Left lung (tissue), 10 donors: ENCODE measurements around the gene ZNF71. TPM values are rescaled to one million over a fixed set of nuclear protein-coding genes. Genes with fewer than 3 reads are reported as not detected.

Experiments used
- ATAC-seq: fragments of 200-7000 bp; cut with Tn5 transposase; one replicate; pipeline ENCODE4 v1.9.1; 2020; ENCODE audit warnings: moderate library complexity
- DNase-seq, 4 donors: peaks; one replicate each; pipeline ENCODE4 v3.0.0-alpha.2; 2013 to 2020
- H3K27ac ChIP-seq, 2 donors: fragments of 200-600 bp; sonication (generic) in 1 of 2; one replicate each; pipeline versions ENCODE4 v1.5.0 to v1.8.0; 2020 to 2021
- H3K27me3 ChIP-seq, 2 donors: fragments of 200-600 bp; sonication (generic) in 1 of 2; one replicate each; pipeline versions ENCODE4 v1.5.0 to v1.8.0; 2020 to 2021
- H3K36me3 ChIP-seq, 2 donors: fragments of 200-600 bp; sonication (generic) in 1 of 2; one replicate each; pipeline versions ENCODE4 v1.5.0 to v1.8.0; 2020 to 2021
- H3K4me1 ChIP-seq, 2 donors: fragments of 200-600 bp; one replicate each; pipeline ENCODE4 v1.8.0; 2021
- H3K4me3 ChIP-seq, 2 donors: fragments of 200-600 bp; sonication (generic) in 1 of 2; one replicate each; pipeline versions ENCODE4 v1.5.0 to v1.8.0; 2020 to 2021; ENCODE audit warnings: mild to moderate bottlenecking in 1 of 2
- H3K9me3 ChIP-seq, 2 donors: fragments of 200-600 bp; sonication (generic) in 1 of 2; one replicate each; pipeline versions ENCODE4 v1.5.0 to v1.8.0; 2020 to 2021
- intact Hi-C, 2 donors: fragments of 100-400 bp; cut with DNase I; formaldehyde crosslinking; loops; one replicate each; pipeline versions ENCODE4 v1.11.2 to v1.14.2; 2022
- polyA plus RNA-seq, 6 donors: library from polyadenylated mRNA; unstranded; fragments of 120-200 nt; gene quantifications; one replicate each; pipeline ENCODE4 v1.2.1, GENCODE V29; 2013; ENCODE audit not compliant: insufficient read length in 6 of 6
- total RNA-seq, 2 donors: library from RNA; stranded (reverse); fragmentation: NEBNext Ultra II Directional; extraction: Animal tissue kit (Norgen Biotek cat#: 25700); gene quantifications; one replicate each; pipeline ENCODE4 v1.2.1, GENCODE V29; 2021
- TF ChIP-seq, protein P1 (sequence below), 2 donors: fragments of 200-600 bp; sonication (generic) in 1 of 2; IDR thresholded peaks; one replicate each; pipeline versions ENCODE4 v1.5.0 to v1.8.0; 2021; ENCODE audit warnings: antibody characterized with exemption in 2 of 2
- donor health status: DM: no; HTN: yes; CAD: no.
- donor health status: DM: no; HTN: no; CAD: no.

ZNF71 gene
- total and polyA plus RNA-seq, 8 donors, result 5.6 to 10.7 (median 8.3) TPM

- no peaks in the 10 kb centered on the region for H3K27me3 ChIP-seq
- ATAC-seq (no peak), DNase-seq (no peak)
- H3K9me3 ChIP-seq, result peaks cover 29 to 100% of the 10 kb centered on the region in 2 donors
- intact Hi-C loops, result no loop called here
- H3K4me1 ChIP-seq, result no peaks in the 10 kb centered on the region
- TF ChIP-seq, protein P1, sequence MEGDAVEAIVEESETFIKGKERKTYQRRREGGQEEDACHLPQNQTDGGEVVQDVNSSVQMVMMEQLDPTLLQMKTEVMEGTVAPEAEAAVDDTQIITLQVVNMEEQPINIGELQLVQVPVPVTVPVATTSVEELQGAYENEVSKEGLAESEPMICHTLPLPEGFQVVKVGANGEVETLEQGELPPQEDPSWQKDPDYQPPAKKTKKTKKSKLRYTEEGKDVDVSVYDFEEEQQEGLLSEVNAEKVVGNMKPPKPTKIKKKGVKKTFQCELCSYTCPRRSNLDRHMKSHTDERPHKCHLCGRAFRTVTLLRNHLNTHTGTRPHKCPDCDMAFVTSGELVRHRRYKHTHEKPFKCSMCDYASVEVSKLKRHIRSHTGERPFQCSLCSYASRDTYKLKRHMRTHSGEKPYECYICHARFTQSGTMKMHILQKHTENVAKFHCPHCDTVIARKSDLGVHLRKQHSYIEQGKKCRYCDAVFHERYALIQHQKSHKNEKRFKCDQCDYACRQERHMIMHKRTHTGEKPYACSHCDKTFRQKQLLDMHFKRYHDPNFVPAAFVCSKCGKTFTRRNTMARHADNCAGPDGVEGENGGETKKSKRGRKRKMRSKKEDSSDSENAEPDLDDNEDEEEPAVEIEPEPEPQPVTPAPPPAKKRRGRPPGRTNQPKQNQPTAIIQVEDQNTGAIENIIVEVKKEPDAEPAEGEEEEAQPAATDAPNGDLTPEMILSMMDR (IDR thresholded peaks at IDR 0.05), result no peak
- H3K27ac ChIP-seq, result no peak overlapping the region
- peaks cover 3 to 53% of the 10 kb centered on the region in 2 donors for H3K36me3 ChIP-seq
- no peak overlapping the region for H3K4me3 ChIP-seq
Measured at GRCh38 chr19:56577719-56578602, 17.1 kb upstream of the ZNF71 start.

DNA sequence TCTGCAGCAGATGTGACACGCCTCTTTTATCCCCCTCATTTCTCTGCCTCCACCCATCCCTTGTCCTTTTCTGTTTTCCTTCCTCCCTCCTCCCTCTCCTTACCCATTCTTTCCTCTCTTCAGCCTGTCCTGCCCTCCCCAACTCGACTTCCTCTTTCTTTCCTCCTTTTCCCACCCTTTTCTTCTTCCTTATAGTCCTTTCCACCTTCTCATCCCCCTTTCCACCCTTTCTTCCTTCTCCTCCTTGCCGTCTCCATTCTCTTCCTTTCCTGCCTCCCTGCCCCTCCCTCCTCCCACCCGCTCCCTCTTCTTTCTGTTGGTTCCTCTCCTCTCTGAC is 688 bp upstream of the ZNF71 start:
- Histone ChIP-seq H3K27me3 (no peaks in the 10 kb centered on the region), H3K36me3 (peaks cover 0 to 9% of the 10 kb centered on the region in 2 donors), H3K4me1 (peaks cover 4 to 14% of the 10 kb centered on the region in 2 donors), H3K4me3 (peak overlapping the region in 1 of 2 donors; percentile 86), H3K9me3 (peaks cover 0 to 49% of the 10 kb centered on the region in 2 donors), H3K27ac (no peak overlapping the region)
- DNase-seq (no peak), ATAC-seq (no peak)
- intact Hi-C loops, result no loop called here
- TF ChIP-seq, protein P1 (IDR thresholded peaks at IDR 0.05), result no peak

DNA sequence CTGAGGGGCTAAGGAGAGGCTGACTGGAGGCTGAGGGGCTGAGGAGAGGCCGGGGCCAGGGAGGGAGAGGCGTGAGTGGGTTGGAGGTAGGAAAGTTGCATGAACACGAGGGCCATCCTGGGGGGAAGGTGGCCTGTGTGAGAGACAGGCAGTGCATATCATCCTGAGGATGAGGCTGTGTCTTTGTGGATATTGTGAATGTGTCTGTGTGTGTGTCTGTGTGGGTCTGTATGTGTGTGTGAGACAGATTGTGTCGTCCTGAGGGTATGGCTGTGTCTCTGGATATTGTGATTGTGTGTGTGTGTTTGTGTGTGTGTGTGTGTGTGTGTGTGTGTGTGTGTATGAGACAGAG is 422 bp downstream of the ZNF71 start:
- Histone ChIP-seq H3K4me1 (peaks cover 4 to 14% of the 10 kb centered on the region in 2 donors), H3K27me3 (no peaks in the 10 kb centered on the region), H3K9me3 (peaks cover 0 to 42% of the 10 kb centered on the region in 2 donors), H3K27ac (peak overlapping the region in 1 of 2 donors; percentile 64), H3K4me3 (peak overlapping the region; percentile 58 to 86), H3K36me3 (peaks cover 0 to 9% of the 10 kb centered on the region in 2 donors)
- ATAC-seq (peak; percentile 37), DNase-seq (no peak)
- intact Hi-C loops, result no loop called here
- TF ChIP-seq, protein P1 (IDR thresholded peaks at IDR 0.05), result no peak

- DNase-seq, result no peak
- ATAC-seq, result no peak
Measured at GRCh38 chr19:56596676-56597075, 1.6 kb downstream of the ZNF71 start.

DNA sequence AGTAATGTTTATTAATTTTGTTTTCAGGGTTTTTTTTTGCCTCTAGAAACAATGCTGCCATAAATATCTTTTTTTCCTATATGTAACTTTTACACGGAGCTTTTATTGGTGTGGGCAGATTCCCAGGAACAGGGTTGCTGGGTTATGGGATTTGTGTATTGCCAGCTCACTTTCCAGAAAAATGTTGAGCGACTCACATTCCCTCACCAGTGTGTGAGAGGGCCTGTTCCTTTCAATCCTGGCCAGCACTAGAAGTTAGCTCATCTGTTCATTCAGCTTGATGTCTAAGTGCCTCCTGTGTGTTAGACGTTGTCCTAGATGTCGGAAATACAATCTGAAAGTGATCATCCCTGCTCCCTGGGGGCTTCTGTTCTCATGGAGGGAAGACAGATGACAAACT is 2.6 kb downstream of the ZNF71 start:
- TF ChIP-seq, protein P1 (IDR thresholded peaks at IDR 0.05), result no peak
- intact Hi-C loops, result no loop called here
- Histone ChIP-seq H3K9me3 (peaks cover 0 to 44% of the 10 kb centered on the region in 2 donors), H3K27me3 (no peaks in the 10 kb centered on the region), H3K27ac (no peak overlapping the region), H3K4me3 (no peak overlapping the region), H3K36me3 (peaks cover 0 to 29% of the 10 kb centered on the region in 2 donors), H3K4me1 (peaks cover 4 to 14% of the 10 kb centered on the region in 2 donors)
- ATAC-seq (no peak), DNase-seq (no peak)

More at GRCh38 chr19:56596676-56597075, 1.6 kb downstream of the ZNF71 start:
- Histone ChIP-seq H3K27me3 (no peaks in the 10 kb centered on the region), H3K9me3 (peaks cover 0 to 43% of the 10 kb centered on the region in 2 donors), H3K4me3 (peak overlapping the region in 1 of 2 donors; percentile 86), H3K36me3 (peaks cover 0 to 19% of the 10 kb centered on the region in 2 donors), H3K4me1 (peaks cover 4 to 14% of the 10 kb centered on the region in 2 donors), H3K27ac (no peak overlapping the region)
- intact Hi-C loops, result no loop called here
- TF ChIP-seq, protein P1 (IDR thresholded peaks at IDR 0.05), result no peak
